C4-2B (cell line): Measurements from ENCODE around the gene CENPX.

Experiments
- CTCF ChIP-seq: fragments of 450-650 bp; conservative IDR thresholded peaks from 2 replicates; pipeline ENCODE4 v1.5.1; 2017; ENCODE audit warnings: mild to moderate bottlenecking
- ZFX ChIP-seq: fragments of 450-650 bp; IDR thresholded peaks from 2 replicates; pipeline ENCODE4 v1.6.1; 2017

- TF ChIP-seq CTCF (peak; percentile 77), ZFX (no peak)
These were observed 1.4 kb downstream of the CENPX start for GRCh38 chr17:82021107-82021899.
